CD4-positive, alpha-beta T cell treated with Interferon alpha-2 for 1 hour (primary cell): ENCODE data around the gene HACL1.
A peak's percentile ranks its signal among the peaks of the same experiment; 100 is the strongest.

Experiments
- DNase-seq, 2 donors: peaks; one replicate each; pipeline ENCODE4 v3.0.0-alpha.2; 2020 to 2022

Gene HACL1

GRCh38 chr3:15601399-15602145, at the start of gene HACL1, which contains the start of gene BTD:
Gene HACL1 (minus strand): TSS chr3:15601569. CDS start chr3:15601463, 106 bp downstream.
Gene BTD (plus strand): TSS chr3:15601745. CDS start chr3:15635440, 33,695 bp downstream.
- DNase-seq = peak; percentile 98 to 99

GRCh38 chr3:15649858-15650257, 48.5 kb upstream of the HACL1 start:
- no peak for DNase-seq

- no peak for DNase-seq
These were observed 48.0 kb upstream of the HACL1 start for GRCh38 chr3:15649341-15649740.

GRCh38 chr3:15647611-15648167, 46.3 kb upstream of the HACL1 start:
- peak; percentile 51 to 68 for DNase-seq

- DNase-seq = peak in 1 of 2 donors; percentile 9
These were observed 45.6 kb upstream of the HACL1 start for GRCh38 chr3:15646851-15647511.

GRCh38 chr3:15645740-15646501, 44.6 kb upstream of the HACL1 start:
- DNase-seq = no peak

GRCh38 chr3:15645246-15645645, 43.9 kb upstream of the HACL1 start:
- no peak for DNase-seq

- no peak for DNase-seq
These were observed 37.5 kb upstream of the HACL1 start for GRCh38 chr3:15638891-15639262.

- DNase-seq = no peak
These were observed 37.0 kb upstream of the HACL1 start for GRCh38 chr3:15638193-15638890.

GRCh38 chr3:15637131-15637951, 36.0 kb upstream of the HACL1 start:
- DNase-seq = no peak

- DNase-seq = peak; percentile 4 to 21
These were observed 34.8 kb upstream of the HACL1 start for GRCh38 chr3:15636028-15636709.

GRCh38 chr3:15635121-15635661, 33.8 kb upstream of the HACL1 start:
- DNase-seq = no peak

GRCh38 chr3:15634671-15635070, 33.3 kb upstream of the HACL1 start:
- DNase-seq = no peak

GRCh38 chr3:15633766-15634598, 32.6 kb upstream of the HACL1 start:
- DNase-seq = no peak

GRCh38 chr3:15633159-15633558, 31.8 kb upstream of the HACL1 start:
- DNase-seq = no peak

- no peak for DNase-seq
These were observed 30.8 kb upstream of the HACL1 start for GRCh38 chr3:15632212-15632580.

GRCh38 chr3:15631426-15632211, 30.2 kb upstream of the HACL1 start:
- no peak for DNase-seq

- peak in 1 of 2 donors; percentile 11 for DNase-seq
These were observed 29.4 kb upstream of the HACL1 start for GRCh38 chr3:15630646-15631350.
